Osteoblast (primary cell): ENCODE results near the gene UTS2B. TPM values are rescaled to one million over a fixed set of nuclear protein-coding genes. Genes with fewer than 3 reads are reported as not detected.

Experiments used
- DNase-seq: peaks from one replicate; pipeline ENCODE4 v3.0.0; 2011; ENCODE audit warnings: low spot score, mixed read lengths; ENCODE audit not compliant: insufficient read length; ENCODE audit errors: missing footprints
- H2AFZ ChIP-seq: 2 replicates; pipeline ENCODE4 v1.6.0; 2011; ENCODE audit warnings: mild to moderate bottlenecking, low read length
- H3K27ac ChIP-seq: 2 replicates; pipeline ENCODE4 v1.5.1; 2011; ENCODE audit warnings: mild to moderate bottlenecking, low read depth, low read length, moderate library complexity
- H3K27me3 ChIP-seq: 2 replicates; pipeline ENCODE4 v1.6.0; 2012; ENCODE audit warnings: mild to moderate bottlenecking, control low read depth, inconsistent platforms, low read length, moderate library complexity; ENCODE audit not compliant: insufficient read depth
- H3K36me3 ChIP-seq: 2 replicates; pipeline ENCODE4 v1.5.1; 2011; ENCODE audit warnings: mild to moderate bottlenecking, low read length, control low read depth, moderate library complexity; ENCODE audit not compliant: insufficient read depth
- H3K4me1 ChIP-seq: 2 replicates; pipeline ENCODE4 v1.5.1; 2011; ENCODE audit warnings: mild to moderate bottlenecking, low read length, control low read depth, moderate library complexity; ENCODE audit not compliant: insufficient read depth
- H3K4me2 ChIP-seq: 2 replicates; pipeline ENCODE4 v1.6.0; 2011; ENCODE audit warnings: mild to moderate bottlenecking, low read length; ENCODE audit not compliant: insufficient read depth
- H3K4me3 ChIP-seq: fragments of 200-600 bp; sonication (generic); 3 replicates; pipeline ENCODE4 v1.5.1; 2012; ENCODE audit warnings: mild to moderate bottlenecking, low read length, inconsistent platforms; ENCODE audit not compliant: insufficient read depth
- H3K79me2 ChIP-seq: 2 replicates; pipeline ENCODE4 v1.6.0; 2012; ENCODE audit warnings: mild to moderate bottlenecking, low read length, control low read depth, inconsistent platforms; ENCODE audit not compliant: insufficient read depth
- H3K9me3 ChIP-seq: 2 replicates; pipeline ENCODE4 v1.5.1; 2011; ENCODE audit warnings: low read depth, low read length, control low read depth
- H4K20me1 ChIP-seq: 2 replicates; pipeline ENCODE4 v1.6.0; 2012; ENCODE audit warnings: mild to moderate bottlenecking, low read length, control low read depth; ENCODE audit not compliant: insufficient read depth
- CTCF ChIP-seq: IDR thresholded peaks from 2 replicates; pipeline ENCODE4 v1.5.1; 2011; ENCODE audit warnings: mild to moderate bottlenecking, low read depth, low read length, moderate library complexity; ENCODE audit errors: extremely low read depth
- total RNA-seq: library from RNA; depleted of rRNA; stranded (reverse); fragments of >200 nt; gene quantifications from 2 replicates; pipeline ENCODE4 v1.2.3, GENCODE V29; 2012

UTS2B gene
- total RNA-seq, 1 donor, result 1.1 TPM

- Histone ChIP-seq H3K36me3 (no peaks in the 10 kb centered on the region), H3K4me3 (no peak overlapping the region), H3K79me2 (peaks cover 98% of the 10 kb centered on the region), H4K20me1 (peaks cover 14% of the 10 kb centered on the region), H3K27ac (peak overlapping the region; percentile 4), H2AFZ (no peak overlapping the region), H3K4me1 (peaks cover 49% of the 10 kb centered on the region), H3K4me2 (no peak overlapping the region), H3K9me3 (no peaks in the 10 kb centered on the region), H3K27me3 (no peaks in the 10 kb centered on the region)
- TF ChIP-seq CTCF, result no peak
- DNase-seq, result no peak
Observed at GRCh38 chr3:191339316-191339917, 9.1 kb upstream of the UTS2B start.

GRCh38 chr3:191338177-191338488 lies 7.8 kb upstream of the UTS2B start:
- no peak overlapping the region for H2AFZ ChIP-seq
- no peak for TF ChIP-seq CTCF
- H3K27ac ChIP-seq, result peak overlapping the region; percentile 65
- no peaks in the 10 kb centered on the region for H3K27me3 ChIP-seq
- peaks cover 9% of the 10 kb centered on the region for H4K20me1 ChIP-seq
- no peaks in the 10 kb centered on the region for H3K9me3 ChIP-seq
- no peak for DNase-seq
- no peak overlapping the region for H3K4me3 ChIP-seq
- peaks cover 98% of the 10 kb centered on the region for H3K79me2 ChIP-seq
- peak overlapping the region; percentile 53 for H3K4me2 ChIP-seq
- no peaks in the 10 kb centered on the region for H3K36me3 ChIP-seq
- H3K4me1 ChIP-seq, result peaks cover 43% of the 10 kb centered on the region

- Histone ChIP-seq H3K36me3 (no peaks in the 10 kb centered on the region), H3K27ac (peak overlapping the region; percentile 20), H3K27me3 (no peaks in the 10 kb centered on the region), H3K4me2 (no peak overlapping the region), H4K20me1 (no peaks in the 10 kb centered on the region), H3K79me2 (peaks cover 98% of the 10 kb centered on the region), H3K9me3 (no peaks in the 10 kb centered on the region), H3K4me3 (no peak overlapping the region), H3K4me1 (peaks cover 36% of the 10 kb centered on the region), H2AFZ (no peak overlapping the region)
- no peak for TF ChIP-seq CTCF
- DNase-seq, result no peak
Observed at GRCh38 chr3:191336833-191337232, 6.5 kb upstream of the UTS2B start.

GRCh38 chr3:191334346-191334893 lies 4.1 kb upstream of the UTS2B start:
- Histone ChIP-seq H3K27ac (no peak overlapping the region), H4K20me1 (no peaks in the 10 kb centered on the region), H3K4me2 (no peak overlapping the region), H3K27me3 (no peaks in the 10 kb centered on the region), H2AFZ (no peak overlapping the region), H3K36me3 (no peaks in the 10 kb centered on the region), H3K4me3 (no peak overlapping the region), H3K9me3 (no peaks in the 10 kb centered on the region), H3K4me1 (peaks cover 29% of the 10 kb centered on the region), H3K79me2 (peaks cover 98% of the 10 kb centered on the region)
- TF ChIP-seq CTCF, result no peak
- no peak for DNase-seq
